Measurements from ENCODE around the gene ANXA3.

- TF ChIP-seq CTCF (IDR thresholded peaks at IDR 0.05) (no peak), POLR2A (IDR thresholded peaks at IDR 0.05) (no peak)
Measured at GRCh38 chr4:78638337-78639172, 87.0 kb downstream of the ANXA3 start.

Measured in adrenal gland (tissue), 5 donors.